ENCODE measurements around the gene SYT3. TPM values are rescaled to one million over a fixed set of nuclear protein-coding genes. Genes with fewer than 3 reads are reported as not detected.
A peak's percentile ranks its signal among the peaks of the same experiment; 100 is the strongest.

The SYT3 gene
- total and polyA plus RNA-seq, 2 of the 8 experiments (the other 6 are each of a cell fraction or from before 2014, with no cell fraction given), result 6.7 to 17.3 TPM

GRCh38 chr19:50677636-50678035 lies 38.0 kb upstream of the SYT3 start:
- Histone ChIP-seq H3K4me3 (ENCODE audit: extremely low read depth in 1 of 4, insufficient read depth in 2 of 4, low read depth in 3 of 4, low read length in 4 of 4) (no peak overlapping the region), H3K4me1 (replicated peaks in 1 of 4; ENCODE audit: control insufficient read depth in 3 of 4, insufficient read depth in 4 of 4, low read length in 3 of 4) (peaks cover 0 to 10% (median 7%) of the 10 kb centered on the region in 4 experiments; a peak in 5 of 7 replicates), H2BK12ac (ENCODE audit: low read depth, low read length) (peak overlapping the region; percentile 44; the same call in 1 of the 2 replicates), H3K9me3 (ENCODE audit: insufficient read depth in 2 of 2, low read depth in 1 of 2, low read length in 1 of 2) (no peaks in the 10 kb centered on the region), H3K56ac (replicated peaks; ENCODE audit: insufficient read length, low read depth, low read length) (no peak overlapping the region), H2BK20ac (ENCODE audit: low read length) (peak overlapping the region; percentile 66; the same call in 1 of the 2 replicates), H3K79me2 (ENCODE audit: control insufficient read depth in 1 of 2, insufficient read depth in 2 of 2, low read length in 2 of 2) (no peaks in the 10 kb centered on the region), H4K20me1 (replicated peaks in 1 of 2; ENCODE audit: control insufficient read depth in 1 of 2, insufficient read depth in 2 of 2, low read length in 2 of 2) (no peaks in the 10 kb centered on the region), H3K36me3 (ENCODE audit: control insufficient read depth in 2 of 4, insufficient read depth in 4 of 4, low read length in 3 of 4) (no peaks in the 10 kb centered on the region), H3K27me3 (replicated peaks in 1 of 4; ENCODE audit: control insufficient read depth in 3 of 4, extremely low read depth in 1 of 4, insufficient read depth in 3 of 4, low read length in 3 of 4) (peaks cover 1 to 31% (median 29%) of the 10 kb centered on the region in 4 experiments), H2AFZ (ENCODE audit: low read length) (no peak overlapping the region), H2BK15ac (ENCODE audit: low read length) (no peak overlapping the region), H4K5ac (ENCODE audit: insufficient read length, low read depth, low read length) (no peak overlapping the region), H3K9ac (replicated peaks in 1 of 4; ENCODE audit: extremely low read depth in 1 of 4, low read depth in 3 of 4, low read length in 3 of 4) (no peak overlapping the region), H3K4me2 (ENCODE audit: insufficient read depth in 1 of 2, low read depth in 2 of 2, low read length in 2 of 2) (peak overlapping the region; percentile 17 to 47; a peak in 1 of 4 replicates), H2BK5ac (ENCODE audit: low read depth, low read length) (peak overlapping the region; percentile 79; the same call in 1 of the 2 replicates), H3K4ac (replicated peaks; ENCODE audit: insufficient read length, low read depth, low read length) (no peak overlapping the region), H3K27ac (ENCODE audit: low read depth, low read length) (no peak overlapping the region), H2AK5ac (ENCODE audit: low read depth, low read length) (no peak overlapping the region), H3K23ac (ENCODE audit: insufficient read length) (no peak overlapping the region), H3K14ac (ENCODE audit: insufficient read length) (no peak overlapping the region), H2BK120ac (replicated peaks; ENCODE audit: low read depth, low read length) (no peak overlapping the region), H4K8ac (ENCODE audit: extremely low read depth, insufficient read depth, low read length) (no peak overlapping the region), H3K79me1 (ENCODE audit: low read depth, low read length) (no peaks in the 10 kb centered on the region), H3K18ac (ENCODE audit: extremely low read depth, low read length) (peak overlapping the region; percentile 62; the same call in 1 of the 2 replicates), H4K91ac (replicated peaks; ENCODE audit: insufficient read length, low read length) (peak overlapping the region; percentile 52), H3K23me2 (ENCODE audit: low read depth, low read length) (peaks cover 3% of the 10 kb centered on the region)
- peak; percentile 58 for FAIRE-seq
- ChIA-PET CTCF (ENCODE audit: partially characterized antibody) (interaction anchor here (1.3 kb wide), 1 partner anchor 140 kb away, joined by 3 read pairs; no protein-coding TSS in a partner anchor), POLR2A (ENCODE audit: partially characterized antibody) (interaction anchor here (0.6 to 2.0 kb wide), 4 partner anchors 11 to 125 kb away, joined by 3 to 4 read pairs (median 3); no protein-coding TSS in a partner anchor)
- WGBS, 2 experiments (ENCODE audit: extremely low coverage in 1 of 2, insufficient coverage in 1 of 2, insufficient read length in 1 of 2, insufficient replicate concordance in 2 of 2, low coverage in 1 of 2, low lambda C conversion rate in 2 of 2, missing lambda C conversion rate in 1 of 2), result 43% methylated on average over 5 of the region's 5 CpGs; no CpG with 5 or more reads in 1 of the 2 experiments
- DNase-seq (ENCODE audit: low read depth in 1 of 2, low spot score in 2 of 2), result no peak
- TF ChIP-seq ZNF274 (IDR thresholded peaks at IDR 0.05; ENCODE audit: borderline replicate concordance, extremely low read depth, low read length) (no peak), RFX5 (IDR thresholded peaks at IDR 0.05; ENCODE audit: borderline replicate concordance, low read depth, low read length) (peak; percentile 34; the same call in 1 of the 2 replicates)
- TF ChIP-seq, protein P1, sequence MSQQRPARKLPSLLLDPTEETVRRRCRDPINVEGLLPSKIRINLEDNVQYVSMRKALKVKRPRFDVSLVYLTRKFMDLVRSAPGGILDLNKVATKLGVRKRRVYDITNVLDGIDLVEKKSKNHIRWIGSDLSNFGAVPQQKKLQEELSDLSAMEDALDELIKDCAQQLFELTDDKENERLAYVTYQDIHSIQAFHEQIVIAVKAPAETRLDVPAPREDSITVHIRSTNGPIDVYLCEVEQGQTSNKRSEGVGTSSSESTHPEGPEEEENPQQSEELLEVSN (IDR thresholded peaks at IDR 0.05), result 0 out of 2 replicates have a peak, but pooled peaks have one; percentile 21

All from H1 (cell line).